SH-SY5Y (cell line): ENCODE data around the gene CHRD.

ENCODE experiments used
- GATA2 ChIP-seq: IDR thresholded peaks from 2 replicates; pipeline ENCODE4 v1.6.1; 2011; ENCODE audit warnings: mild to moderate bottlenecking, low read depth, low read length
- GATA3 ChIP-seq: IDR thresholded peaks from 2 replicates; pipeline ENCODE4 v1.6.1; 2011; ENCODE audit warnings: low read depth, mild to moderate bottlenecking, low read length, moderate library complexity

DNA sequence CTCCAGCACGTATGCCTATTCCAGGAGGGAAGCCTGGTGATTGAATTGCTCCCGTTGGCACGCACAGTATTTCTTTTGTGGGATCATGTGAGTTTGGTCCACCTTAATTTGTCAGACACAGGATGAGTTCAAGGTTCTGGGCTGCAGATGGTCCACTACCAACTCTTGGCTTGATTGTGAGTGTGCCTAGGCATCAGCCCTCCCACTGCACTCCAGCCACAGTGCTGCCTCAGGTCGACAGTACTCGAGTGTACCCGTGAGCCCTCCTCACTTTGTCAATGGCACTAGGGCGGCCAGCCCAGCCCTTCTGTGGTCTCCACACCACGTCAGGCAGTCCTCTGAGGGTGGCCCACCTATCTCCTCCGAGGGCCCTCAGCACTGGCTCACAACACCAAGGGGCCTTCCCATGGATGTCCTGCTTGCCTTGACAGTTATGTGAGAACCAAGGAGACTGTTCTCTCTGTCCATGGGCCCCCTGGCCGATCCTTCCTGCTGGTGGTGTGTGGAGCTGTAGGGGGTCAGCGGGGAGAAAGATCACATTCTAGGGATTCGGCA, 30.2 kb downstream of the CHRD start:
- TF ChIP-seq GATA3 (no peak), GATA2 (no peak)
